Hippocampal formation (tissue), 2 donors: ENCODE data around the gene TAS2R43.
"Not testable (repeated sequence)": the region's sequence is repeated elsewhere in the genome, so short reads cannot be mapped to it uniquely, and the experiment has no call there.

Source experiments
- DNase-seq, 2 donors: peaks; one replicate each; lab custom pipeline; 2025; lab: John Stamatoyannopoulos, UW

The TAS2R43 gene

GRCh38 chr12:11059784-11060183 lies 32.3 kb downstream of the TAS2R43 start:
- DNase-seq, result no peak

GRCh38 chr12:11059041-11059440 lies 33.1 kb downstream of the TAS2R43 start:
- no peak for DNase-seq

GRCh38 chr12:11055306-11055705 lies 36.8 kb downstream of the TAS2R43 start:
- no peak for DNase-seq

GRCh38 chr12:11049806-11050531 lies 42.1 kb downstream of the TAS2R43 start:
- DNase-seq, result not testable (repeated sequence)

GRCh38 chr12:11041366-11041765 lies 50.7 kb downstream of the TAS2R43 start:
- DNase-seq, result not testable (repeated sequence)
